HG03060 (cell line): ENCODE results near the gene IL19.
"Not testable (repeated sequence)": the region's sequence is repeated elsewhere in the genome, so short reads cannot be mapped to it uniquely, and the experiment has no call there.

Experiments used
- ATAC-seq: cut with Tn5 transposase; IDR thresholded peaks from one replicate; pipeline ENCODE4 v1.9.1; 2021; ENCODE audit warnings: low read depth, moderate number of reproducible peaks; ENCODE audit not compliant: unreplicated experiment

The IL19 gene

GRCh38 chr1:206739411-206740076, 31.0 kb upstream of the IL19 start:
- ATAC-seq, result peak; percentile 72

GRCh38 chr1:206741142-206741701, 29.4 kb upstream of the IL19 start:
- ATAC-seq, result no peak

- ATAC-seq, result no peak
Observed at GRCh38 chr1:206742719-206743383, 27.7 kb upstream of the IL19 start.

DNA sequence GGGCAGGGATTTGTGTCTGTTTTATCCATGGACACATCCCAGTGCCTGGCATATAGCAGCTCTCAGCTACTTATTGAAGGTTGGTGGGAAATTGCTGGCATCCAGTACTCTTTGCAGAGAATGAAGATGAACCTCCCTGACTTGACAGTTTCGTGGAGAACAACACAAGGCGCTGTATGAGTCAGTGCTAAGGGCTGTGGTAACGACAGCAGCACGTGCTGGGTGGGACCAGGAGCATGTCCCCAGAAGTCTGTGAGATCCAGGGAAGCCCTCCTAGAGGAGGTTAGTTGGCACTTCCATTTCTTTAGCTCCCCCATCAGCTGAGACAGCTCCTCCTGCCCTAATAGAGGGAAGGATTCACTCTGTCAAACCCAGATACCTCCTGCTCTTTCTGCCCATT, 25.9 kb upstream of the IL19 start:
- no peak for ATAC-seq

DNA sequence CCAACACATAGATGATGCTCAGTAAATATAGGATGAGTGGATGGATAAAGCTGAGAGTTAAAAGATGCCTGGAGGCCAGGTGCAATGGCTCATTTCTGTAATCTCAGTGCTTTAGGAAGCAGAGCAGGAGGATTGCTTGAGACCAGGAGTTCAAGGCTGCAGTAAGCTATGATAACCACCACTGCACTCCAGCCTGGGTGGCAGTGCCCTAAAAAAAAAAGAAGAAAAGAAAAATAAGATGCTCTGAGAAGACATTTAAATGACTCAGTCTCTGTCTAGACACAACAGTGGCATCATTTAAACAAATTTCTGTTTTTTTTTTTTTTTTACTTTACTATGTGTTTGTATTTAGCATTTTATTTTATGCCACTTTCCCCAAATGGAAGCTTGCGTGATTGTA, 25.3 kb upstream of the IL19 start:
- no peak for ATAC-seq

DNA sequence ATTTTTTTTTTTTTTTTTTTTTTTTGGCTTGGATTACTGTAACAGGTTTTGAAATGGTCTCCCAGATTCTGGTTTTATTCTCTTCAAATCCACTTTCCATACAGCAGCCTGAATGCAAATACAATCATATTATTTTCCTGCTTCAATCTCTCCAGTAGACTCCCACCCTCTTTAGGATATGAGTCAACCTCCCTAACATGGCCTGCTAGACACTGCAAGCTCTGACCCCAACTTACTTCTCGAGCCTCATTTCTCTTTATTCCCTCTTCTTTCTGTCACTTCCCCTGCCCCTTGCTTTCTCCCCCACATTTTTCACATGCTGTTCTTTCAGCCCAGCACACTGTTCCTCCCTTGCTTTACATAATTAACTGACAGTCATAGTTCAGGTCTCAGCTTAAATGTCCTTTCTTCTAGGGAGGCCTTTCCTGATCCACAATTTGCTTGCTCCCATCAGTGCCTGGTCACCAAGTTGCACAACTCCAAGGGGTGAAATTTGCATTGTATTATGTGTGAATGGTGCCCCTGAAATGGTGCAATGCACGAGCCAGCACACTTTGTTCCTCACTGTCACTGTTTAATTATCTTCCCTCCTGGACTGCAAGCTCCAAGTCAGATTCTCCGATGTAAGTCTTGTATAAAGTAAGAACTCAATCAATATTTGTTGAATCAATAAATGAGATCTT, 22.1 kb upstream of the IL19 start:
- no peak for ATAC-seq

- ATAC-seq, result no peak
Observed at GRCh38 chr1:206751891-206752290, 18.7 kb upstream of the IL19 start.

- no peak for ATAC-seq
Observed at GRCh38 chr1:206752481-206752880, 18.1 kb upstream of the IL19 start.

- ATAC-seq, result no peak
Observed at GRCh38 chr1:206753141-206753540, 17.4 kb upstream of the IL19 start.

DNA sequence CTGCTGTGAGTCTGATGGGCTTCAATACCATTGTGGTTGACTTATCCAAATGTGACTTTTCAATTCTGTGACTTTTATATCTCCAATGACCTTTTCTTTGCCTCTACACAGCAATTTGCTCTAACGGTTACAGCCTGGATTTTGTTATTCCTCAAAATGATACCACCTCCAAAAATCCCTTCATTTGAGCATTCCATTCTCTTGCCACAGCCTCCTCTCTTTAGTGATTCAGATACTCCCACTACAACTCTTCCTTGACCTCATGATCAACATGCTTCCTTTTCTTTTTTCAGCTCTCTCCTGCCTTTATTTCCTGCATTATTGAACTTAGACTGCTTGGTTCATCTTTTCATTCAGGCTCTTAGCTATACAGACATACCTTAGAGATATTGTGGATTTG, 16.6 kb upstream of the IL19 start:
- ATAC-seq, result no peak

- no peak for ATAC-seq
Observed at GRCh38 chr1:206757524-206758266, 12.9 kb upstream of the IL19 start.

GRCh38 chr1:206760590-206760989, 10.0 kb upstream of the IL19 start:
- ATAC-seq, result no peak

DNA sequence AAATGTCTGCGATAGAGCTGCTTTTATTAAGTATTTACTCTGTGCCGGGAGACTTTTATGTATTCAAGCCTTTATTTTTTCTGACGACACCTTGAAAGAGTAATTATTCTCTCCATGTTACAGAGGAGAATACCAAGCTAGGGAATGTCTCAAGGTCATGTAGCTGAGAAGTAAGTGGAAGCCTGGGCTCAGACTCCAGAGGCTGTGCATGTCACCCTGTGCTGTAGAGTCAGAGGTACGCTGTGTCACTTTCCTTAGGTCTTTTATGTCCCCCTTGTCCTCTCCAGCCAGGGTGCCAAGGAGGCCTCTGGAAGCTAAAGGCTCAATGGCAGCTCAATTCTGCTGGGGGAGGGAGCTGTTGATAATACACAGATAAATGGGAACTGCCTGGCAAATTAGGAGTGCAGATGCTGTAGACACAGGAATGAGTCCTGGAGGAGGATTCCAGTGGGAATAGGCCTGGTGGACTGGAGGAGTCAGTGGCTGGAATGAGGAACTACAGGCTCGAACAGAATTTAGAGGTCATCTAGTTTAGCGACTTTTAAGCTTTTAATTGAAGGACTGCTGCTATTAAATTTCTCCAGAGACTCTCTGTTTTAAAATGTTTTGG, 9.3 kb upstream of the IL19 start:
- no peak for ATAC-seq

- ATAC-seq, result not testable (repeated sequence)
Observed at GRCh38 chr1:206762741-206763364, 7.7 kb upstream of the IL19 start.

DNA sequence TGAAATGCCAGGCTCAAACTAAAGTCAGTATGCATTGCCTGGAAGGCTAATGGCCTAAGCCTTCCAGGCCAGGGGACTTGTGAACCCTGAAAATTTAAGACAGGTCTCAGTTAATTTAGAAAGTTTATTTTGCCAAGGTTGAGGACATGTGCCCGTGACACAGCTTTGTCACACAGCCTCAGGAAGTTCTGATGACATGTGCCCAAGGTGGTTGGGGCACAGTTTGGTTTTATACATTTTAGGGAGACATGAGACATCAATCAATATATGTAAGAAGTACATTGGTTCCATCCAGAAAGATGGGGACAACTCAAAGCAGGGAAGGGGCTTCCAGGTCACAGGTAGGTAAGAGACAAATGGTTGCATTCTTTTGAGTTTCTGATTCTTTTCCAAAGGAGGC, 4.8 kb upstream of the IL19 start:
- not testable (repeated sequence) for ATAC-seq

GRCh38 chr1:206766251-206766856, 4.2 kb upstream of the IL19 start:
- peak; percentile 38 for ATAC-seq

- peak; percentile 7 for ATAC-seq
Observed at GRCh38 chr1:206768472-206769303, 1.9 kb upstream of the IL19 start.

GRCh38 chr1:206769304-206769731, 1.3 kb upstream of the IL19 start:
- peak; percentile 53 for ATAC-seq

DNA sequence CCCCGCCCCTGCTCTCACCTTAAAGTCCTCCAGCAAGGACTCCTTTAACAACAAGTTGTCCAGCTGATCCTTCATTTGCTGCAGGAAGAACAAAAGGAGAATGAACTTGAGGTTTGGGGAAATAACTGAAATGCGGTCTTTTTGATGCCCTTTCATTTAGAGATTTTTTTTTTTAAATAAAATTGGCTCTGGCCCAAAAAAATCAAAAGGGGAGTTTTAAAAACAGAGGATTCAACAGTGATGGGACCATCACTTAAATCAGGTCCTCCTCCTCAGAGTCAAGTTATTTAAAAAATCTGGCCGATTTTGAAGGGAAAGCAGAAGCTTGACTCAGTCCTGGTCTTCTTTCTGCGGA, 742 bp downstream of the IL19 start:
- no peak for ATAC-seq
